Neural progenitor cell (in vitro differentiated cells): ENCODE data around the gene CDK3. TPM values are rescaled to one million over a fixed set of nuclear protein-coding genes. Genes with fewer than 3 reads are reported as not detected.

ENCODE experiments used
- DNase-seq: peaks from one replicate; pipeline ENCODE4 v3.0.0-alpha.2; 2016; ENCODE audit warnings: low spot score
- H2AFZ ChIP-seq: fragments of 200-600 bp; sonication (generic); replicated peaks from 2 replicates; pipeline ENCODE4 v1.6.1; 2016; ENCODE audit warnings: antibody characterized with exemption
- H3F3A ChIP-seq: fragments of 200-600 bp; sonication (generic); 2 replicates; pipeline ENCODE4 v1.6.1; 2016; ENCODE audit warnings: antibody characterized with exemption, low read depth
- H3K27ac ChIP-seq: fragments of 200-600 bp; sonication (generic); 2 replicates; pipeline ENCODE4 v1.5.1; 2016; ENCODE audit warnings: mild to moderate bottlenecking
- H3K27me3 ChIP-seq: fragments of 200-600 bp; sonication (generic); 2 replicates; pipeline ENCODE4 v1.6.1; 2016; ENCODE audit warnings: mild to moderate bottlenecking, moderate library complexity
- H3K36me3 ChIP-seq: fragments of 200-600 bp; sonication (generic); 2 replicates; pipeline ENCODE4 v1.5.1; 2016
- H3K4me1 ChIP-seq: fragments of 200-600 bp; sonication (generic); 2 replicates; pipeline ENCODE4 v1.6.1; 2016; ENCODE audit warnings: mixed run types
- H3K4me2 ChIP-seq: fragments of 200-600 bp; sonication (generic); 2 replicates; pipeline ENCODE4 v1.6.1; 2016
- H3K4me3 ChIP-seq: fragments of 200-600 bp; sonication (generic); 2 replicates; pipeline ENCODE4 v1.5.1; 2016
- H3K79me2 ChIP-seq: fragments of 200-600 bp; sonication (generic); 2 replicates; pipeline ENCODE4 v1.6.1; 2016; ENCODE audit warnings: low read depth
- H3K9ac ChIP-seq: fragments of 200-600 bp; sonication (generic); 2 replicates; pipeline ENCODE4 v1.6.1; 2016
- H3K9me3 ChIP-seq: fragments of 200-600 bp; sonication (generic); 2 replicates; pipeline ENCODE4 v1.5.1; 2016; ENCODE audit warnings: low read depth
- H4K20me1 ChIP-seq: fragments of 200-600 bp; sonication (generic); 2 replicates; pipeline ENCODE4 v1.6.1; 2016; ENCODE audit warnings: low read depth
- H3K27ac Mint-ChIP-seq: 3 replicates; pipeline ENCODE4 v1.8.0; 2021; ENCODE audit warnings: mixed read lengths
- H3K27me3 Mint-ChIP-seq: 2 replicates; pipeline ENCODE4 v1.8.0; 2022; ENCODE audit warnings: low read depth, mild to moderate bottlenecking, inconsistent platforms, moderate library complexity, mixed read lengths; ENCODE audit not compliant: insufficient read depth
- H3K36me3 Mint-ChIP-seq: 3 replicates; pipeline ENCODE4 v1.8.0; 2021; ENCODE audit warnings: mixed read lengths
- H3K4me1 Mint-ChIP-seq: 3 replicates; pipeline ENCODE4 v1.8.0; 2021; ENCODE audit warnings: mixed read lengths
- H3K4me3 Mint-ChIP-seq: 3 replicates; pipeline ENCODE4 v1.8.0; 2021; ENCODE audit warnings: mild to moderate bottlenecking, moderate library complexity, mixed read lengths
- H3K9me3 Mint-ChIP-seq: 3 replicates; pipeline ENCODE4 v1.8.0; 2020; ENCODE audit warnings: mixed read lengths
- CTCF ChIP-seq: fragments of 200-600 bp; sonication (generic); IDR thresholded peaks from 2 replicates; pipeline ENCODE4 v1.5.1; 2017; ENCODE audit warnings: antibody characterized with exemption, mild to moderate bottlenecking
- EZH2 ChIP-seq: fragments of 200-600 bp; sonication (generic); IDR thresholded peaks from 2 replicates; pipeline ENCODE4 v1.6.1; 2017; ENCODE audit warnings: antibody characterized with exemption, mild to moderate bottlenecking, moderate library complexity
- EZH2phosphoT487 ChIP-seq: fragments of 200-600 bp; sonication (generic); IDR thresholded peaks from 2 replicates; pipeline ENCODE4 v1.6.1; 2017; ENCODE audit warnings: antibody characterized with exemption
- total RNA-seq: library from RNA; depleted of rRNA; stranded (reverse); fragments of >200 nt; gene quantifications from 2 replicates; pipeline ENCODE4 v1.2.3, GENCODE V29; 2015; ENCODE audit warnings: low replicate concordance

The CDK3 gene
- total RNA-seq, 1 donor from 2014 or later: 3.0 TPM

GRCh38 chr17:76004750-76005262 is 4.2 kb downstream of the CDK3 start:
- peak overlapping the region; percentile 93 for H3K27ac Mint-ChIP-seq
- peaks cover 5% of the 10 kb centered on the region for H3K27me3 Mint-ChIP-seq
- Histone ChIP-seq H3K79me2 (no peaks in the 10 kb centered on the region), H3K4me3 (no peak overlapping the region), H3K9ac (no peak overlapping the region), H3K9me3 (no peaks in the 10 kb centered on the region), H3K4me1 (no peaks in the 10 kb centered on the region), H3K27me3 (no peaks in the 10 kb centered on the region), H4K20me1 (no peaks in the 10 kb centered on the region), H3F3A (no peaks in the 10 kb centered on the region), H3K36me3 (no peaks in the 10 kb centered on the region), H2AFZ (no peak overlapping the region), H3K4me2 (no peak overlapping the region), H3K27ac (no peak overlapping the region)
- H3K4me3 Mint-ChIP-seq: no peak overlapping the region
- H3K36me3 Mint-ChIP-seq: no peaks in the 10 kb centered on the region
- DNase-seq: no peak
- TF ChIP-seq EZH2phosphoT487: no peak
- TF ChIP-seq CTCF: no peak
- no peak for TF ChIP-seq EZH2
- H3K9me3 Mint-ChIP-seq: no peaks in the 10 kb centered on the region
- H3K4me1 Mint-ChIP-seq: no peaks in the 10 kb centered on the region

GRCh38 chr17:76005263-76006149 is 4.9 kb downstream of the CDK3 start:
- Mint-ChIP-seq H3K4me1 (no peaks in the 10 kb centered on the region), H3K36me3 (no peaks in the 10 kb centered on the region), H3K27ac (peak overlapping the region; percentile 93), H3K9me3 (no peaks in the 10 kb centered on the region), H3K4me3 (peak overlapping the region; percentile 63), H3K27me3 (peaks cover 7% of the 10 kb centered on the region)
- Histone ChIP-seq H4K20me1 (no peaks in the 10 kb centered on the region), H3K4me1 (no peaks in the 10 kb centered on the region), H3K27me3 (no peaks in the 10 kb centered on the region), H3F3A (no peaks in the 10 kb centered on the region), H3K4me2 (no peak overlapping the region), H3K27ac (no peak overlapping the region), H3K79me2 (no peaks in the 10 kb centered on the region), H3K9ac (no peak overlapping the region), H2AFZ (no peak overlapping the region), H3K4me3 (no peak overlapping the region), H3K36me3 (no peaks in the 10 kb centered on the region), H3K9me3 (no peaks in the 10 kb centered on the region)
- TF ChIP-seq CTCF: peak; percentile 87
- no peak for TF ChIP-seq EZH2phosphoT487
- no peak for TF ChIP-seq EZH2
- peak; percentile 86 for DNase-seq

GRCh38 chr17:76007131-76007849 is 6.6 kb downstream of the CDK3 start:
- no peak overlapping the region for H3K4me2 ChIP-seq

More at GRCh38 chr17:76007131-76007849, 6.6 kb downstream of the CDK3 start:
- Histone ChIP-seq H2AFZ (no peak overlapping the region), H3K27me3 (no peaks in the 10 kb centered on the region), H3K9me3 (no peaks in the 10 kb centered on the region), H4K20me1 (no peaks in the 10 kb centered on the region), H3K27ac (no peak overlapping the region), H3K36me3 (no peaks in the 10 kb centered on the region), H3K4me1 (no peaks in the 10 kb centered on the region), H3K4me3 (no peak overlapping the region), H3K79me2 (no peaks in the 10 kb centered on the region), H3F3A (no peaks in the 10 kb centered on the region), H3K9ac (no peak overlapping the region)
- Mint-ChIP-seq H3K4me1 (no peaks in the 10 kb centered on the region), H3K36me3 (no peaks in the 10 kb centered on the region), H3K27ac (no peak overlapping the region), H3K4me3 (no peak overlapping the region), H3K9me3 (no peaks in the 10 kb centered on the region), H3K27me3 (peaks cover 10% of the 10 kb centered on the region)
- TF ChIP-seq EZH2phosphoT487 (no peak), CTCF (no peak), EZH2 (no peak)
- no peak for DNase-seq
